Measurements from ENCODE around the gene DRC1.

Gene DRC1

DNA sequence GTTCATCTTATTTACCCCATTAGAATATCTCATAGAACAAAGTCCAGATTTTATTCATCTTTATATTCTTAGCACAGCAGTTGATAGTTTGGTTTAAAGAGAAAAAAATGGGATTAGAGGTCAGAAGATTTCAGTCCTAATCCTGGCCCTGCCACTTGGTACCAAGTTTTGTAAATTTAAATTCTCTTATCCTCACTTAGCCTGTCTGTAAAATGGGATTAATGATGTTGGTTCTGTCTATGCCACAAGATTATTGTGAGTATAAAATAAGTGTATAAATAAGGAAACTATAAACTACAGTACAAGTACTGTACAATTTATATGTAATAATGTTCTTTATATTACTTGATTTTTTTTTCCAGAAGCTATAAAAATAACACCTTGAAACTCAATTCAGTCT, 17.1 kb upstream of the DRC1 start:
- Histone ChIP-seq H4K20me1 (ENCODE audit: control insufficient read depth, insufficient read depth, low read depth, low read length) (no peaks in the 10 kb centered on the region), H3K4me3 (ENCODE audit: low read length) (no peak overlapping the region), H3K27ac (ENCODE audit: low read depth, low read length) (no peak overlapping the region), H3K9me3 (ENCODE audit: control insufficient read depth, insufficient read depth, low read length) (no peaks in the 10 kb centered on the region), H3K4me1 (ENCODE audit: control insufficient read depth, low read length) (no peaks in the 10 kb centered on the region), H3F3A (ENCODE audit: control insufficient read depth, insufficient read depth) (peaks cover 4% of the 10 kb centered on the region; the same call in 1 of the 2 replicates), H3K9me2 (replicated peaks; ENCODE audit: control insufficient read depth, low read length) (no peaks in the 10 kb centered on the region), H3K36me3 (ENCODE audit: control insufficient read depth, low read length) (peaks cover 75% of the 10 kb centered on the region), H3K4me2 (ENCODE audit: low read length) (no peak overlapping the region), H3K27me3 (ENCODE audit: control insufficient read depth, low read length) (no peaks in the 10 kb centered on the region), H3K79me2 (ENCODE audit: control insufficient read depth, low read length) (no peaks in the 10 kb centered on the region)
- no peak for TF ChIP-seq EZH2phosphoT487 (IDR thresholded peaks at IDR 0.05; ENCODE audit: borderline replicate concordance, low read length)
- TF ChIP-seq, protein P1, sequence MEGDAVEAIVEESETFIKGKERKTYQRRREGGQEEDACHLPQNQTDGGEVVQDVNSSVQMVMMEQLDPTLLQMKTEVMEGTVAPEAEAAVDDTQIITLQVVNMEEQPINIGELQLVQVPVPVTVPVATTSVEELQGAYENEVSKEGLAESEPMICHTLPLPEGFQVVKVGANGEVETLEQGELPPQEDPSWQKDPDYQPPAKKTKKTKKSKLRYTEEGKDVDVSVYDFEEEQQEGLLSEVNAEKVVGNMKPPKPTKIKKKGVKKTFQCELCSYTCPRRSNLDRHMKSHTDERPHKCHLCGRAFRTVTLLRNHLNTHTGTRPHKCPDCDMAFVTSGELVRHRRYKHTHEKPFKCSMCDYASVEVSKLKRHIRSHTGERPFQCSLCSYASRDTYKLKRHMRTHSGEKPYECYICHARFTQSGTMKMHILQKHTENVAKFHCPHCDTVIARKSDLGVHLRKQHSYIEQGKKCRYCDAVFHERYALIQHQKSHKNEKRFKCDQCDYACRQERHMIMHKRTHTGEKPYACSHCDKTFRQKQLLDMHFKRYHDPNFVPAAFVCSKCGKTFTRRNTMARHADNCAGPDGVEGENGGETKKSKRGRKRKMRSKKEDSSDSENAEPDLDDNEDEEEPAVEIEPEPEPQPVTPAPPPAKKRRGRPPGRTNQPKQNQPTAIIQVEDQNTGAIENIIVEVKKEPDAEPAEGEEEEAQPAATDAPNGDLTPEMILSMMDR (IDR thresholded peaks at IDR 0.05; ENCODE audit: low read depth, low read length, poor library complexity, severe bottlenecking): no peak

DNA sequence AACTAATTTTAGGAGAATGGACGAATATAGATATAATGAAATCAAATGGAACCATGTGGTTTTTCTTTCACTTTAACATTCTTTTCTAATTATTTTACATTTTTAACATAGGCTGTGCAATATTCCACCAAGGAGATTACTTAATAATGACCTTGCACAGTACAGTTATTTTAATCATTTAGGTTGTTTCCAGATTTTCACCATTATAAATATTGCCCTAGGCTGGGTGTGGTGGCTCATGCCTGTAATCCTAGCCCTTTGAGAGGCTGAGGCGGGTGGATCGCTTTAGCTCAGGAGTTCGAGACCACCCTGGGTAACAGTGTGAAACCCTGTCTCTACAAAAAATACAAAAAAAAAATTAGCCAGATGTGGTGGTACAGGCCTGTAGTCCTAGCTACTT, 14.5 kb upstream of the DRC1 start:
- Histone ChIP-seq H4K20me1 (ENCODE audit: control insufficient read depth, insufficient read depth, low read depth, low read length) (no peaks in the 10 kb centered on the region), H3K9me2 (replicated peaks; ENCODE audit: control insufficient read depth, low read length) (no peaks in the 10 kb centered on the region), H3K4me1 (ENCODE audit: control insufficient read depth, low read length) (no peaks in the 10 kb centered on the region), H3K4me2 (ENCODE audit: low read length) (no peak overlapping the region), H3K27me3 (ENCODE audit: control insufficient read depth, low read length) (no peaks in the 10 kb centered on the region), H3K36me3 (ENCODE audit: control insufficient read depth, low read length) (peaks cover 78% of the 10 kb centered on the region), H3K4me3 (ENCODE audit: low read length) (no peak overlapping the region), H3K9me3 (ENCODE audit: control insufficient read depth, insufficient read depth, low read length) (no peaks in the 10 kb centered on the region), H3K79me2 (ENCODE audit: control insufficient read depth, low read length) (no peaks in the 10 kb centered on the region), H3K27ac (ENCODE audit: low read depth, low read length) (no peak overlapping the region), H3F3A (ENCODE audit: control insufficient read depth, insufficient read depth) (peaks cover 4% of the 10 kb centered on the region; the same call in 1 of the 2 replicates)
- TF ChIP-seq EZH2phosphoT487 (IDR thresholded peaks at IDR 0.05; ENCODE audit: borderline replicate concordance, low read length): no peak

DNA sequence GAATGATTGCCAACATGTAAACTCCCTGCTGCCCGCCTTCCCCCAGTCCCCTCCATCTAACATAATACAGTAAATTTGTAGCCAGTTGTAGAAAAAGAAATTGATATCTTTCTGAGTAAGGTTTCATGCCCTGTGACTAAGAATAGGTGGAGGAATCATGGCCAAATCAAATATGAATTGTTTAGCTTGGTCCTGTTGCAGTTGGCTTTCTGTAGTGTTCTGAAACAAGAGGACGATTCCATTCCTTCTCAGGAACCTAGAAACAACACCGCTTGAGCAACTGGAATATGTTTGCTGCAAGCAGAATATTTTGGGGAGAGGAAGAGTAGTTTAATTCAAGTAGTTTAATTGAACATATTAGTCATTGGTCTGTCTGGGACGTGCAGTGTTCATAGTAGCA, 7.0 kb upstream of the DRC1 start:
- Histone ChIP-seq H3K27me3 (ENCODE audit: control insufficient read depth, low read length) (no peaks in the 10 kb centered on the region), H4K20me1 (ENCODE audit: control insufficient read depth, insufficient read depth, low read depth, low read length) (no peaks in the 10 kb centered on the region), H3K36me3 (ENCODE audit: control insufficient read depth, low read length) (peaks cover 34% of the 10 kb centered on the region)

DNA sequence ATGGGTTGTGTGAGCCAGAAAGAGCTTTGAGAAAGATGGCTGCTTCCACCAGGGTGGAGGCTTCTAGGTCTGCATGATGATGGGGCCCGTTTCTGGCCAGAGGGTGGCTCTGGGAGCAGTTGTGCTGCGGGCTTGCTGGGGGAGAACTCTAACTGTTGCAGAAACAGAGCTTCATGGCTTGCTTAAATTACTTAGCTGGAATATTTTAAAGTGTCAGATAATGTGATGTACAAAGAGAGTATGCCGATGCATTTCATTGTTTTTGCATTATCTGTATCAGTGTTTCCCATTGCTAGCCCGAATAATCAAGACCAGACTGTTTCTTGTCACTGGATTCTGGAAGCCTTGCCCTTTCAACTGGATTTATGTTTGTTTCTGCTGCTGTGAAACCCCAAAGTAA, 6.3 kb upstream of the DRC1 start:
- no peak overlapping the region for H3K4me3 ChIP-seq (ENCODE audit: low read length)
- H3K36me3 ChIP-seq (ENCODE audit: control insufficient read depth, low read length): peaks cover 27% of the 10 kb centered on the region
- TF ChIP-seq, protein P1 (IDR thresholded peaks at IDR 0.05; ENCODE audit: low read depth, low read length, poor library complexity, severe bottlenecking): no peak
- TF ChIP-seq EZH2phosphoT487 (IDR thresholded peaks at IDR 0.05; ENCODE audit: borderline replicate concordance, low read length): no peak

More for the DNA sequence above, 7.0 kb upstream of the DRC1 start:
- no peaks in the 10 kb centered on the region for H3K9me3 ChIP-seq (ENCODE audit: control insufficient read depth, insufficient read depth, low read length)
- no peak overlapping the region for H3K4me3 ChIP-seq (ENCODE audit: low read length)
- H3K9me2 ChIP-seq (replicated peaks; ENCODE audit: control insufficient read depth, low read length): no peaks in the 10 kb centered on the region
- H3K79me2 ChIP-seq (ENCODE audit: control insufficient read depth, low read length): no peaks in the 10 kb centered on the region
- TF ChIP-seq, protein P1 (IDR thresholded peaks at IDR 0.05; ENCODE audit: low read depth, low read length, poor library complexity, severe bottlenecking): no peak
- TF ChIP-seq EZH2phosphoT487 (IDR thresholded peaks at IDR 0.05; ENCODE audit: borderline replicate concordance, low read length): no peak
- peaks cover 6% of the 10 kb centered on the region for H3F3A ChIP-seq (ENCODE audit: control insufficient read depth, insufficient read depth)
- no peak overlapping the region for H3K27ac ChIP-seq (ENCODE audit: low read depth, low read length)
- H3K4me2 ChIP-seq (ENCODE audit: low read length): no peak overlapping the region
- no peaks in the 10 kb centered on the region for H3K4me1 ChIP-seq (ENCODE audit: control insufficient read depth, low read length)

More for the DNA sequence above, 6.3 kb upstream of the DRC1 start:
- no peaks in the 10 kb centered on the region for H3K9me2 ChIP-seq (replicated peaks; ENCODE audit: control insufficient read depth, low read length)
- no peaks in the 10 kb centered on the region for H3K9me3 ChIP-seq (ENCODE audit: control insufficient read depth, insufficient read depth, low read length)
- no peak overlapping the region for H3K4me2 ChIP-seq (ENCODE audit: low read length)
- H3K27me3 ChIP-seq (ENCODE audit: control insufficient read depth, low read length): no peaks in the 10 kb centered on the region
- H3K79me2 ChIP-seq (ENCODE audit: control insufficient read depth, low read length): no peaks in the 10 kb centered on the region
- no peaks in the 10 kb centered on the region for H3K4me1 ChIP-seq (ENCODE audit: control insufficient read depth, low read length)
- H3K27ac ChIP-seq (ENCODE audit: low read depth, low read length): no peak overlapping the region
- H3F3A ChIP-seq (ENCODE audit: control insufficient read depth, insufficient read depth): peaks cover 6% of the 10 kb centered on the region
- H4K20me1 ChIP-seq (ENCODE audit: control insufficient read depth, insufficient read depth, low read depth, low read length): no peaks in the 10 kb centered on the region

Measured in DOHH2 (cell line).